ENCODE results near the gene NSMF. TPM values are rescaled to one million over a fixed set of nuclear protein-coding genes. Genes with fewer than 3 reads are reported as not detected.

NSMF gene
- total and polyA plus RNA-seq, 2 of the 8 experiments (the other 6 are each of a cell fraction or from before 2014, with no cell fraction given): 56.7 to 65.1 TPM

GRCh38 chr9:137506702-137507171 is 47.6 kb upstream of the NSMF start:
- Histone ChIP-seq H3K27me3 (replicated peaks in 1 of 4; ENCODE audit: control insufficient read depth in 3 of 4, extremely low read depth in 1 of 4, insufficient read depth in 3 of 4, low read length in 3 of 4) (no peaks in the 10 kb centered on the region), H2BK20ac (ENCODE audit: low read length) (no peak overlapping the region), H3K4me3 (ENCODE audit: extremely low read depth in 1 of 4, insufficient read depth in 2 of 4, low read depth in 3 of 4, low read length in 4 of 4) (no peak overlapping the region), H3K9ac (replicated peaks in 1 of 4; ENCODE audit: extremely low read depth in 1 of 4, low read depth in 3 of 4, low read length in 3 of 4) (no peak overlapping the region), H3K9me3 (ENCODE audit: insufficient read depth in 2 of 2, low read depth in 1 of 2, low read length in 1 of 2) (peaks cover 0 to 22% of the 10 kb centered on the region in 2 experiments; a peak in 1 of 4 replicates), H4K5ac (ENCODE audit: insufficient read length, low read depth, low read length) (no peak overlapping the region), H3K18ac (ENCODE audit: extremely low read depth, low read length) (no peak overlapping the region), H2BK5ac (ENCODE audit: low read depth, low read length) (no peak overlapping the region), H2BK120ac (replicated peaks; ENCODE audit: low read depth, low read length) (no peak overlapping the region), H3K4me1 (replicated peaks in 1 of 4; ENCODE audit: control insufficient read depth in 3 of 4, insufficient read depth in 4 of 4, low read length in 3 of 4) (no peaks in the 10 kb centered on the region), H3K23me2 (ENCODE audit: low read depth, low read length) (0 out of 2 replicates have a peak, but pooled peaks cover 2% of the 10 kb centered on the region), H4K91ac (replicated peaks; ENCODE audit: insufficient read length, low read length) (no peak overlapping the region), H4K8ac (ENCODE audit: extremely low read depth, insufficient read depth, low read length) (no peak overlapping the region; the same call in 1 of the 2 replicates), H3K79me2 (ENCODE audit: control insufficient read depth in 1 of 2, insufficient read depth in 2 of 2, low read length in 2 of 2) (no peaks in the 10 kb centered on the region), H4K20me1 (replicated peaks in 1 of 2; ENCODE audit: control insufficient read depth in 1 of 2, insufficient read depth in 2 of 2, low read length in 2 of 2) (no peaks in the 10 kb centered on the region), H3K56ac (replicated peaks; ENCODE audit: insufficient read length, low read depth, low read length) (no peak overlapping the region), H2AK5ac (ENCODE audit: low read depth, low read length) (no peak overlapping the region), H3K27ac (ENCODE audit: low read depth, low read length) (no peak overlapping the region), H2AFZ (ENCODE audit: low read length) (no peak overlapping the region), H3K79me1 (ENCODE audit: low read depth, low read length) (no peaks in the 10 kb centered on the region), H3K4ac (replicated peaks; ENCODE audit: insufficient read length, low read depth, low read length) (no peak overlapping the region), H3K14ac (ENCODE audit: insufficient read length) (no peak overlapping the region), H3K4me2 (ENCODE audit: insufficient read depth in 1 of 2, low read depth in 2 of 2, low read length in 2 of 2) (no peak overlapping the region), H3K23ac (ENCODE audit: insufficient read length) (no peak overlapping the region), H2BK12ac (ENCODE audit: low read depth, low read length) (no peak overlapping the region), H3K36me3 (ENCODE audit: control insufficient read depth in 2 of 4, insufficient read depth in 4 of 4, low read length in 3 of 4) (no peaks in the 10 kb centered on the region), H2BK15ac (ENCODE audit: low read length) (no peak overlapping the region)
- TF ChIP-seq, protein P1, sequence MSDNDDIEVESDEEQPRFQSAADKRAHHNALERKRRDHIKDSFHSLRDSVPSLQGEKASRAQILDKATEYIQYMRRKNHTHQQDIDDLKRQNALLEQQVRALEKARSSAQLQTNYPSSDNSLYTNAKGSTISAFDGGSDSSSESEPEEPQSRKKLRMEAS (IDR thresholded peaks at IDR 0.05): no peak
- TF ChIP-seq KDM5A (IDR thresholded peaks at IDR 0.05; ENCODE audit: low read length) (no peak), EGR1 (IDR thresholded peaks at IDR 0.05; ENCODE audit: borderline replicate concordance, low read depth, low read length) (no peak), RBBP5 (IDR thresholded peaks at IDR 0.05; ENCODE audit: borderline replicate concordance, low read depth, low read length) (no peak), SP1 (IDR thresholded peaks at IDR 0.05; ENCODE audit: low read depth, low read length) (no peak), TBP (IDR thresholded peaks at IDR 0.05; ENCODE audit: low read depth, low read length) (no peak), POLR2A (IDR thresholded peaks at IDR 0.05; ENCODE audit: control extremely low read depth in 1 of 2, low read depth in 2 of 2, low read length in 2 of 2) (no peak), RXRA (IDR thresholded peaks at IDR 0.05; ENCODE audit: insufficient read depth, low read depth, low read length) (no peak), NRF1 (IDR thresholded peaks at IDR 0.05; ENCODE audit: low read depth, low read length) (no peak), BRCA1 (IDR thresholded peaks at IDR 0.05; ENCODE audit: low read depth, low read length) (no peak), SRF (IDR thresholded peaks at IDR 0.05; ENCODE audit: low read depth, low read length) (no peak), GTF2F1 (IDR thresholded peaks at IDR 0.05; ENCODE audit: borderline replicate concordance, low read depth, low read length) (no peak), CHD2 (IDR thresholded peaks at IDR 0.05; ENCODE audit: low read length) (no peak)
- ChIA-PET POLR2A (ENCODE audit: partially characterized antibody) (no interaction called here), CTCF (ENCODE audit: partially characterized antibody) (interaction anchor here (1.0 to 1.3 kb wide), 3 partner anchors 9 to 28 kb away, joined by 3 to 4 read pairs (median 3); no protein-coding TSS in a partner anchor)
- FAIRE-seq: no peak
- DNase-seq (ENCODE audit: low read depth in 1 of 2, low spot score in 2 of 2): no peak
- 96% methylated on average over 26 of the region's 26 CpGs; no CpG with 5 or more reads in 1 of the 2 experiments for WGBS, 2 experiments (ENCODE audit: extremely low coverage in 1 of 2, insufficient coverage in 1 of 2, insufficient read length in 1 of 2, insufficient replicate concordance in 2 of 2, low coverage in 1 of 2, low lambda C conversion rate in 2 of 2, missing lambda C conversion rate in 1 of 2)

Measured in H1 (cell line).